NCI-H460 (cell line): ENCODE data around the gene MTMR12. TPM values are rescaled to one million over a fixed set of nuclear protein-coding genes. Genes with fewer than 3 reads are reported as not detected.
"Not testable (repeated sequence)": the region's sequence is repeated elsewhere in the genome, so short reads cannot be mapped to it uniquely, and the experiment has no call there.

ENCODE experiments used
- DNase-seq: peaks from one replicate; pipeline ENCODE4 v3.0.0-alpha.2; 2016; ENCODE audit warnings: low read depth; ENCODE audit errors: extremely low read depth
- total RNA-seq: library from RNA; depleted of rRNA; stranded (reverse); fragments of >200 nt; shearing (Covaris generic); gene quantifications from 2 replicates; pipeline ENCODE4 v1.2.3, GENCODE V29; 2014

Gene MTMR12
- total RNA-seq, 1 experiment from 2014 or later: 20.3 TPM

GRCh38 chr5:32299059-32299677 lies 13.6 kb downstream of the MTMR12 start:
- DNase-seq: no peak

GRCh38 chr5:32298059-32298415 lies 14.7 kb downstream of the MTMR12 start:
- no peak for DNase-seq

GRCh38 chr5:32297181-32298058 lies 15.3 kb downstream of the MTMR12 start:
- no peak for DNase-seq

GRCh38 chr5:32295966-32296772 lies 16.6 kb downstream of the MTMR12 start:
- not testable (repeated sequence) for DNase-seq

- DNase-seq: no peak
Measured at GRCh38 chr5:32291591-32291990, 21.1 kb downstream of the MTMR12 start.

GRCh38 chr5:32290922-32291321 lies 21.8 kb downstream of the MTMR12 start:
- no peak for DNase-seq

GRCh38 chr5:32290501-32290900 lies 22.2 kb downstream of the MTMR12 start:
- not testable (repeated sequence) for DNase-seq

GRCh38 chr5:32289986-32290385 lies 22.8 kb downstream of the MTMR12 start:
- not testable (repeated sequence) for DNase-seq

GRCh38 chr5:32288135-32288534 lies 24.6 kb downstream of the MTMR12 start:
- DNase-seq: not testable (repeated sequence)

GRCh38 chr5:32287525-32287924 lies 25.2 kb downstream of the MTMR12 start:
- DNase-seq: not testable (repeated sequence)

GRCh38 chr5:32285510-32286138 lies 27.1 kb downstream of the MTMR12 start:
- DNase-seq: no peak

GRCh38 chr5:32283539-32284377 lies 29.0 kb downstream of the MTMR12 start:
- no peak for DNase-seq

GRCh38 chr5:32283061-32283460 lies 29.7 kb downstream of the MTMR12 start:
- no peak for DNase-seq

- no peak for DNase-seq
Measured at GRCh38 chr5:32282633-32283032, 30.1 kb downstream of the MTMR12 start.

GRCh38 chr5:32281378-32282133 lies 31.2 kb downstream of the MTMR12 start:
- DNase-seq: not testable (repeated sequence)

- DNase-seq: no peak
Measured at GRCh38 chr5:32280656-32281081, 32.1 kb downstream of the MTMR12 start.

GRCh38 chr5:32279786-32280185 lies 33.0 kb downstream of the MTMR12 start:
- no peak for DNase-seq

- no peak for DNase-seq
Measured at GRCh38 chr5:32279223-32279622, 33.5 kb downstream of the MTMR12 start.

GRCh38 chr5:32278406-32278805 lies 34.3 kb downstream of the MTMR12 start:
- no peak for DNase-seq
